Cerebellar cortex (tissue), 1 donor: ENCODE measurements around the gene PLEKHB2.
A peak's percentile ranks its signal among the peaks of the same experiment; 100 is the strongest.
"Not testable (repeated sequence)": the region's sequence is repeated elsewhere in the genome, so short reads cannot be mapped to it uniquely, and the experiment has no call there.

Experiments
- DNase-seq: peaks from one replicate; pipeline ENCODE4 v3.0.0-alpha.2; 2015; ENCODE audit warnings: low spot score

PLEKHB2 gene

GRCh38 chr2:131093696-131094462 lies 11.3 kb upstream of the PLEKHB2 start:
- peak; percentile 72 for DNase-seq

GRCh38 chr2:131094463-131095281 lies 10.5 kb upstream of the PLEKHB2 start:
- DNase-seq: no peak

GRCh38 chr2:131103165-131103564 lies 2.0 kb upstream of the PLEKHB2 start:
- no peak for DNase-seq

GRCh38 chr2:131104487-131105155 lies 515 bp upstream of the PLEKHB2 start:
- DNase-seq: peak; percentile 94

- no peak for DNase-seq
Measured at GRCh38 chr2:131105950-131106801, 1.0 kb downstream of the PLEKHB2 start.

- no peak for DNase-seq
Measured at GRCh38 chr2:131112529-131112928, 7.4 kb downstream of the PLEKHB2 start.

- no peak for DNase-seq
Measured at GRCh38 chr2:131113566-131114227, 8.6 kb downstream of the PLEKHB2 start.

- DNase-seq: not testable (repeated sequence)
Measured at GRCh38 chr2:131114950-131115349, 9.8 kb downstream of the PLEKHB2 start.

GRCh38 chr2:131115752-131116151 lies 10.6 kb downstream of the PLEKHB2 start:
- DNase-seq: no peak

- DNase-seq: no peak
Measured at GRCh38 chr2:131120815-131121317, 15.7 kb downstream of the PLEKHB2 start.

- DNase-seq: no peak
Measured at GRCh38 chr2:131121464-131121863, 16.3 kb downstream of the PLEKHB2 start.

- no peak for DNase-seq
Measured at GRCh38 chr2:131122496-131122895, 17.4 kb downstream of the PLEKHB2 start.

- DNase-seq: no peak
Measured at GRCh38 chr2:131123192-131123591, 18.1 kb downstream of the PLEKHB2 start.

GRCh38 chr2:131125195-131125757 lies 20.1 kb downstream of the PLEKHB2 start:
- no peak for DNase-seq

- no peak for DNase-seq
Measured at GRCh38 chr2:131126436-131126835, 21.3 kb downstream of the PLEKHB2 start.

- no peak for DNase-seq
Measured at GRCh38 chr2:131127076-131127475, 21.9 kb downstream of the PLEKHB2 start.

- no peak for DNase-seq
Measured at GRCh38 chr2:131127981-131128380, 22.8 kb downstream of the PLEKHB2 start.

- DNase-seq: no peak
Measured at GRCh38 chr2:131130298-131130596, 25.1 kb downstream of the PLEKHB2 start.

GRCh38 chr2:131132729-131133128 lies 27.6 kb downstream of the PLEKHB2 start:
- no peak for DNase-seq

- DNase-seq: no peak
Measured at GRCh38 chr2:131140581-131140980, 35.4 kb downstream of the PLEKHB2 start.

GRCh38 chr2:131142849-131143248 lies 37.7 kb downstream of the PLEKHB2 start:
- no peak for DNase-seq
